Adrenal gland (tissue), 5 donors: ENCODE data around the gene TBC1D14.

Source experiments
- CTCF ChIP-seq, 6 experiments: fragments of 450-650 bp in 4 of 6; fragments of 200-600 bp in 2 of 6; sonication (generic) in 1 of 6; IDR thresholded peaks; 1 replicate in 5 of 6; 2 replicates in 1 of 6; pipeline versions ENCODE4 v1.5.1 to v1.8.0; 2016 to 2021; ENCODE audit warnings: antibody characterized with exemption in 6 of 6, mild to moderate bottlenecking in 2 of 6, moderate library complexity in 1 of 6
- POLR2A ChIP-seq, 2 donors: fragments of 450-650 bp; IDR thresholded peaks; one replicate each; pipeline ENCODE4 v1.6.1; 2017; ENCODE audit warnings: antibody characterized with exemption in 2 of 2, mild to moderate bottlenecking in 2 of 2, moderate library complexity in 1 of 2
- donor health status: DM: no; HTN: no; CAD: no.

- no peak for TF ChIP-seq CTCF (IDR thresholded peaks at IDR 0.05)
- peak in 1 of 2 donors; percentile 38 for TF ChIP-seq POLR2A (IDR thresholded peaks at IDR 0.05)
Measured at GRCh38 chr4:6913350-6913905, 3.8 kb downstream of the TBC1D14 start.
